ENCODE measurements around the gene EIF4E2.

DNA sequence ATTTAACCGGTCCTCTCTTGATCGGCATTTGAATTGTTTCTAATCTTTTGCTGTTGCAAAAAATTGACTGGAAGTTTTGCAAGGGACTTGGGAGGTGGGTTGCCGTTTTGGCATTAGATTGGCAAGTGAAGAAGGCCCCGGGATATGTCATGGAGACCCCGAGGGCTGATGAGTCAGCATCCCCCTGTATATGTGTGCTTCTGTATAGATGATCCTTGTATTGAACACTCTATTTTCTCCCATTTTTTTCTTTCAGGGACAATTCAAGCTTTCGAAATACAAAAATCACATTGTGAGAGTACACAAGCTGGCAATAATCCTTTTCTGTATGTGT lies 30.1 kb downstream of the EIF4E2 start:
- TF ChIP-seq ETV6 (CRISPR knock-in tag; IDR thresholded peaks at IDR 0.05) (no peak), SMAD4 (CRISPR knock-in tag; IDR thresholded peaks at IDR 0.05) (no peak), CREB1 (CRISPR knock-in tag; IDR thresholded peaks at IDR 0.05) (no peak)
- TF ChIP-seq, protein P1, sequence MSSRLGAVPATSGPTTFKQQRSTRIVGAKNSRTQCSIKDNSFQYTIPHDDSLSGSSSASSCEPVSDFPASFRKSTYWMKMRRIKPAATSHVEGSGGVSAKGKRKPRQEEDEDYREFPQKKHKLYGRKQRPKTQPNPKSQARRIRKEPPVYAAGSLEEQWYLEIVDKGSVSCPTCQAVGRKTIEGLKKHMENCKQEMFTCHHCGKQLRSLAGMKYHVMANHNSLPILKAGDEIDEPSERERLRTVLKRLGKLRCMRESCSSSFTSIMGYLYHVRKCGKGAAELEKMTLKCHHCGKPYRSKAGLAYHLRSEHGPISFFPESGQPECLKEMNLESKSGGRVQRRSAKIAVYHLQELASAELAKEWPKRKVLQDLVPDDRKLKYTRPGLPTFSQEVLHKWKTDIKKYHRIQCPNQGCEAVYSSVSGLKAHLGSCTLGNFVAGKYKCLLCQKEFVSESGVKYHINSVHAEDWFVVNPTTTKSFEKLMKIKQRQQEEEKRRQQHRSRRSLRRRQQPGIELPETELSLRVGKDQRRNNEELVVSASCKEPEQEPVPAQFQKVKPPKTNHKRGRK (CRISPR knock-in tag; IDR thresholded peaks at IDR 0.05; ENCODE audit: borderline replicate concordance), result no peak

Measured in WTC11 (cell line).